ENCODE measurements around the gene SH3PXD2A.

The SH3PXD2A gene

GRCh38 chr10:103711351-103711994 is 143.9 kb downstream of the SH3PXD2A start:
- H3K27ac ChIP-seq (ENCODE audit: low read depth, low read length) = no peak overlapping the region
- no peaks in the 10 kb centered on the region for H3K4me1 ChIP-seq (ENCODE audit: control insufficient read depth, insufficient read depth, low read length)
- no peaks in the 10 kb centered on the region for H3K36me3 ChIP-seq (ENCODE audit: control insufficient read depth, insufficient read depth, low read length)
- H3K27me3 ChIP-seq (ENCODE audit: control insufficient read depth, insufficient read depth, low read length) = no peaks in the 10 kb centered on the region
- H3K9ac ChIP-seq (ENCODE audit: low read length) = no peak overlapping the region
- no peak overlapping the region for H3K4me3 ChIP-seq (ENCODE audit: low read length)

- Histone ChIP-seq H3K4me1 (ENCODE audit: control insufficient read depth, insufficient read depth, low read length) (no peaks in the 10 kb centered on the region), H3K27me3 (ENCODE audit: control insufficient read depth, insufficient read depth, low read length) (no peaks in the 10 kb centered on the region), H3K4me3 (ENCODE audit: low read length) (no peak overlapping the region), H3K27ac (ENCODE audit: low read depth, low read length) (no peak overlapping the region), H3K36me3 (ENCODE audit: control insufficient read depth, insufficient read depth, low read length) (no peaks in the 10 kb centered on the region), H3K9ac (ENCODE audit: low read length) (no peak overlapping the region)
These were observed 144.9 kb downstream of the SH3PXD2A start for GRCh38 chr10:103710490-103710889.

- Histone ChIP-seq H3K4me1 (ENCODE audit: control insufficient read depth, insufficient read depth, low read length) (no peaks in the 10 kb centered on the region), H3K27ac (ENCODE audit: low read depth, low read length) (no peak overlapping the region), H3K4me3 (ENCODE audit: low read length) (no peak overlapping the region), H3K27me3 (ENCODE audit: control insufficient read depth, insufficient read depth, low read length) (no peaks in the 10 kb centered on the region), H3K9ac (ENCODE audit: low read length) (no peak overlapping the region), H3K36me3 (ENCODE audit: control insufficient read depth, insufficient read depth, low read length) (no peaks in the 10 kb centered on the region)
These were observed 145.9 kb downstream of the SH3PXD2A start for GRCh38 chr10:103709341-103709920.

- H3K27ac ChIP-seq (ENCODE audit: low read depth, low read length) = no peak overlapping the region
- H3K4me1 ChIP-seq (ENCODE audit: control insufficient read depth, insufficient read depth, low read length) = no peaks in the 10 kb centered on the region
- no peaks in the 10 kb centered on the region for H3K27me3 ChIP-seq (ENCODE audit: control insufficient read depth, insufficient read depth, low read length)
- H3K36me3 ChIP-seq (ENCODE audit: control insufficient read depth, insufficient read depth, low read length) = no peaks in the 10 kb centered on the region
- H3K4me3 ChIP-seq (ENCODE audit: low read length) = no peak overlapping the region
- no peak overlapping the region for H3K9ac ChIP-seq (ENCODE audit: low read length)
These were observed 146.6 kb downstream of the SH3PXD2A start for GRCh38 chr10:103708627-103709288.

GRCh38 chr10:103707956-103708626 is 147.3 kb downstream of the SH3PXD2A start:
- Histone ChIP-seq H3K4me1 (ENCODE audit: control insufficient read depth, insufficient read depth, low read length) (no peaks in the 10 kb centered on the region), H3K27ac (ENCODE audit: low read depth, low read length) (no peak overlapping the region), H3K27me3 (ENCODE audit: control insufficient read depth, insufficient read depth, low read length) (no peaks in the 10 kb centered on the region), H3K9ac (ENCODE audit: low read length) (no peak overlapping the region), H3K36me3 (ENCODE audit: control insufficient read depth, insufficient read depth, low read length) (no peaks in the 10 kb centered on the region), H3K4me3 (ENCODE audit: low read length) (no peak overlapping the region)

GRCh38 chr10:103706762-103707161 is 148.6 kb downstream of the SH3PXD2A start:
- no peaks in the 10 kb centered on the region for H3K4me1 ChIP-seq (ENCODE audit: control insufficient read depth, insufficient read depth, low read length)
- no peaks in the 10 kb centered on the region for H3K36me3 ChIP-seq (ENCODE audit: control insufficient read depth, insufficient read depth, low read length)
- no peak overlapping the region for H3K9ac ChIP-seq (ENCODE audit: low read length)
- H3K4me3 ChIP-seq (ENCODE audit: low read length) = no peak overlapping the region
- no peak overlapping the region for H3K27ac ChIP-seq (ENCODE audit: low read depth, low read length)
- no peaks in the 10 kb centered on the region for H3K27me3 ChIP-seq (ENCODE audit: control insufficient read depth, insufficient read depth, low read length)

- Histone ChIP-seq H3K27ac (ENCODE audit: low read depth, low read length) (no peak overlapping the region), H3K4me3 (ENCODE audit: low read length) (no peak overlapping the region), H3K4me1 (ENCODE audit: control insufficient read depth, insufficient read depth, low read length) (no peaks in the 10 kb centered on the region), H3K27me3 (ENCODE audit: control insufficient read depth, insufficient read depth, low read length) (no peaks in the 10 kb centered on the region), H3K9ac (ENCODE audit: low read length) (no peak overlapping the region), H3K36me3 (ENCODE audit: control insufficient read depth, insufficient read depth, low read length) (no peaks in the 10 kb centered on the region)
These were observed 149.3 kb downstream of the SH3PXD2A start for GRCh38 chr10:103706047-103706446.

- Histone ChIP-seq H3K9ac (ENCODE audit: low read length) (no peak overlapping the region), H3K27ac (ENCODE audit: low read depth, low read length) (no peak overlapping the region), H3K4me1 (ENCODE audit: control insufficient read depth, insufficient read depth, low read length) (no peaks in the 10 kb centered on the region), H3K36me3 (ENCODE audit: control insufficient read depth, insufficient read depth, low read length) (no peaks in the 10 kb centered on the region), H3K27me3 (ENCODE audit: control insufficient read depth, insufficient read depth, low read length) (no peaks in the 10 kb centered on the region), H3K4me3 (ENCODE audit: low read length) (no peak overlapping the region)
These were observed 151.1 kb downstream of the SH3PXD2A start for GRCh38 chr10:103703941-103704919.

GRCh38 chr10:103701380-103702222 is 153.8 kb downstream of the SH3PXD2A start:
- Histone ChIP-seq H3K27ac (ENCODE audit: low read depth, low read length) (no peak overlapping the region), H3K9ac (ENCODE audit: low read length) (no peak overlapping the region), H3K27me3 (ENCODE audit: control insufficient read depth, insufficient read depth, low read length) (no peaks in the 10 kb centered on the region), H3K4me1 (ENCODE audit: control insufficient read depth, insufficient read depth, low read length) (no peaks in the 10 kb centered on the region), H3K4me3 (ENCODE audit: low read length) (no peak overlapping the region), H3K36me3 (ENCODE audit: control insufficient read depth, insufficient read depth, low read length) (no peaks in the 10 kb centered on the region)

- no peak overlapping the region for H3K4me3 ChIP-seq (ENCODE audit: low read length)
- peak overlapping the region; percentile 32 for H3K27ac ChIP-seq (ENCODE audit: low read depth, low read length)
- no peaks in the 10 kb centered on the region for H3K4me1 ChIP-seq (ENCODE audit: control insufficient read depth, insufficient read depth, low read length)
- H3K27me3 ChIP-seq (ENCODE audit: control insufficient read depth, insufficient read depth, low read length) = no peaks in the 10 kb centered on the region
- H3K36me3 ChIP-seq (ENCODE audit: control insufficient read depth, insufficient read depth, low read length) = no peaks in the 10 kb centered on the region
- H3K9ac ChIP-seq (ENCODE audit: low read length) = no peak overlapping the region
These were observed 155.0 kb downstream of the SH3PXD2A start for GRCh38 chr10:103700436-103700715.

GRCh38 chr10:103699611-103700435 is 155.6 kb downstream of the SH3PXD2A start:
- Histone ChIP-seq H3K27ac (ENCODE audit: low read depth, low read length) (peak overlapping the region; percentile 32), H3K4me1 (ENCODE audit: control insufficient read depth, insufficient read depth, low read length) (no peaks in the 10 kb centered on the region), H3K4me3 (ENCODE audit: low read length) (no peak overlapping the region), H3K36me3 (ENCODE audit: control insufficient read depth, insufficient read depth, low read length) (no peaks in the 10 kb centered on the region), H3K9ac (ENCODE audit: low read length) (no peak overlapping the region), H3K27me3 (ENCODE audit: control insufficient read depth, insufficient read depth, low read length) (no peaks in the 10 kb centered on the region)

All from rectal smooth muscle tissue (tissue), 1 donor.